Keratinocyte (primary cell): ENCODE data around the gene ATRAID. TPM values are rescaled to one million over a fixed set of nuclear protein-coding genes. Genes with fewer than 3 reads are reported as not detected.

Source experiments
- DNase-seq: peaks from one replicate; pipeline ENCODE4 v3.0.0-alpha.2; 2011; ENCODE audit warnings: low read depth, missing footprints, low spot score
- FAIRE-seq: peaks from 2 replicates; lab custom pipeline; 2011; peaks lifted over from hg19 to GRCh38; lab: Jason Lieb, UNC
- H2AFZ ChIP-seq: 2 replicates; pipeline ENCODE4 v1.6.0; 2012; ENCODE audit warnings: low read length, control low read depth, inconsistent platforms; ENCODE audit not compliant: control insufficient read depth
- H3K27ac ChIP-seq: 2 replicates; pipeline ENCODE4 v1.5.1; 2011; ENCODE audit warnings: low read length; ENCODE audit not compliant: control insufficient read depth, insufficient read depth
- H3K27me3 ChIP-seq: 3 replicates; pipeline ENCODE4 v1.6.0; 2011; ENCODE audit warnings: low read length; ENCODE audit not compliant: control insufficient read depth, insufficient read depth; ENCODE audit errors: extremely low read depth
- H3K36me3 ChIP-seq, 2 experiments: 2 replicates in 1 of 2; 3 replicates in 1 of 2; pipeline ENCODE4 v1.5.1; 2011; ENCODE audit warnings: low read length in 2 of 2, mild to moderate bottlenecking in 1 of 2; ENCODE audit not compliant: control insufficient read depth in 2 of 2, insufficient read depth in 2 of 2; ENCODE audit errors: extremely low read depth in 1 of 2
- H3K4me1 ChIP-seq: 3 replicates; pipeline ENCODE4 v1.5.1; 2011; ENCODE audit warnings: low read length; ENCODE audit not compliant: control insufficient read depth, insufficient read depth; ENCODE audit errors: extremely low read depth
- H3K4me2 ChIP-seq: 3 replicates; pipeline ENCODE4 v1.6.0; 2011; ENCODE audit warnings: low read depth, low read length; ENCODE audit not compliant: control insufficient read depth, insufficient read depth; ENCODE audit errors: extremely low read depth
- H3K4me3 ChIP-seq, 3 experiments: fragments of 200-600 bp in 1 of 3; sonication (generic) in 1 of 3; 2 replicates in 2 of 3; 3 replicates in 1 of 3; pipeline ENCODE4 v1.5.1; 2011 to 2016; ENCODE audit warnings: low read length in 3 of 3, mild to moderate bottlenecking in 3 of 3, control low read depth in 2 of 3, inconsistent platforms in 1 of 3, low read depth in 1 of 3, mixed read lengths in 1 of 3, mixed run types in 1 of 3, moderate library complexity in 1 of 3; ENCODE audit not compliant: control insufficient read depth in 2 of 3, insufficient read depth in 2 of 3; ENCODE audit errors: extremely low read depth in 1 of 3
- H3K79me2 ChIP-seq: 2 replicates; pipeline ENCODE4 v1.6.0; 2012; ENCODE audit warnings: low read length; ENCODE audit not compliant: control insufficient read depth, insufficient read depth
- H3K9ac ChIP-seq: 3 replicates; pipeline ENCODE4 v1.6.0; 2011; ENCODE audit warnings: low read length; ENCODE audit not compliant: control insufficient read depth, insufficient read depth; ENCODE audit errors: extremely low read depth
- H3K9me1 ChIP-seq: 3 replicates; pipeline ENCODE4 v1.6.0; 2011; ENCODE audit warnings: low read length; ENCODE audit not compliant: control insufficient read depth, insufficient read depth; ENCODE audit errors: extremely low read depth
- H3K9me3 ChIP-seq: 2 replicates; pipeline ENCODE4 v1.5.1; 2012; ENCODE audit warnings: low read depth, low read length; ENCODE audit not compliant: control insufficient read depth
- H4K20me1 ChIP-seq: 3 replicates; pipeline ENCODE4 v1.6.0; 2011; ENCODE audit warnings: low read length; ENCODE audit not compliant: control insufficient read depth, insufficient read depth; ENCODE audit errors: extremely low read depth
- EZH2 ChIP-seq: IDR thresholded peaks from one replicate; pipeline ENCODE4 v1.6.1; 2012; ENCODE audit warnings: inconsistent platforms, mild to moderate bottlenecking, low read length, moderate library complexity
- dilution Hi-C: fragments of 300-500 bp; cut with MboI; formaldehyde crosslinking; loops from one replicate; pipeline ENCODE4 v1.7.0; 2020; ENCODE audit warnings: low sequenced_read_pairs; ENCODE audit not compliant: extremely low pct_ligation_motif_present
- polyA plus RNA-seq, 5 experiments: library from polyadenylated mRNA; depleted of rRNA in 3 of 5; stranded (reverse) in 3 of 5; stranded (forward) in 1 of 5; unstranded in 1 of 5; fragments of >200 nt; gene quantifications; 1 replicate in 1 of 5; 2 replicates in 3 of 5; 3 replicates in 1 of 5; pipeline versions ENCODE4 v1.2.1 to v1.2.3, GENCODE V29; 2011 to 2012; ENCODE audit warnings: missing spikeins in 2 of 5, low read depth in 1 of 5, low replicate concordance in 1 of 5
- TF ChIP-seq, protein P1 (sequence below), 3 experiments: IDR thresholded peaks in 1 of 3; conservative IDR thresholded peaks in 1 of 3; optimal IDR thresholded peaks in 1 of 3; 2 replicates in 2 of 3; 3 replicates in 1 of 3; pipeline versions ENCODE3 to v1.5.1; 2011; ENCODE audit warnings: low read length in 3 of 3, mild to moderate bottlenecking in 3 of 3, moderate library complexity in 2 of 3, control low read depth in 1 of 3, inconsistent platforms in 1 of 3; ENCODE audit not compliant: insufficient read depth in 2 of 3; ENCODE audit errors: extremely low read depth in 1 of 3

Gene ATRAID
- polyA plus RNA-seq, 1 donor (not counting 4 experiments of a cell fraction or from before 2014, with no cell fraction given): 154 TPM

DNA sequence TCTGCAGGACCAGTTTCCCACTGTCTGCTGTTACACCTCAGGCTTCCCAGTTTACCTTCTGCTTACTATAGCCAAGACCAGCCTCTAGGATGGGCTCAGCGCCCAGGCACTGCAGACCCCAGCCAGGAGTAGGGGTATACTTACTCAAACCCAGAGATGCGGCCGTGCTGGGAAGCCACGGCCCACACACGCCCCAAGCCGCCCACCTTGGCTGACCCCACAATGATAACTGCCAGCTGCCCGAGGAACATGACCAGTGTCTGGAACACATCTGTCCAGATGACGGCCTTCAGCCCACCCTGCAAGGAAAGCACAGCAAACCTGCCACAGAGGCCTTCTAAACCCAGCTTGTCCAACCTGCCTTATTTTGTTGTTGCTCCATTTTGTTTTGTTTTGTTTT lies 6.6 kb upstream of the ATRAID start:
- Histone ChIP-seq H3K27ac (no peak overlapping the region), H3K4me3 (no peak overlapping the region), H2AFZ (no peak overlapping the region), H3K9me3 (no peaks in the 10 kb centered on the region), H4K20me1 (no peaks in the 10 kb centered on the region), H3K36me3 (peaks cover 38 to 58% of the 10 kb centered on the region in 2 experiments), H3K27me3 (no peaks in the 10 kb centered on the region), H3K4me1 (peaks cover 4% of the 10 kb centered on the region), H3K9me1 (no peaks in the 10 kb centered on the region), H3K9ac (no peak overlapping the region), H3K79me2 (no peaks in the 10 kb centered on the region), H3K4me2 (no peak overlapping the region)
- TF ChIP-seq, protein P1, sequence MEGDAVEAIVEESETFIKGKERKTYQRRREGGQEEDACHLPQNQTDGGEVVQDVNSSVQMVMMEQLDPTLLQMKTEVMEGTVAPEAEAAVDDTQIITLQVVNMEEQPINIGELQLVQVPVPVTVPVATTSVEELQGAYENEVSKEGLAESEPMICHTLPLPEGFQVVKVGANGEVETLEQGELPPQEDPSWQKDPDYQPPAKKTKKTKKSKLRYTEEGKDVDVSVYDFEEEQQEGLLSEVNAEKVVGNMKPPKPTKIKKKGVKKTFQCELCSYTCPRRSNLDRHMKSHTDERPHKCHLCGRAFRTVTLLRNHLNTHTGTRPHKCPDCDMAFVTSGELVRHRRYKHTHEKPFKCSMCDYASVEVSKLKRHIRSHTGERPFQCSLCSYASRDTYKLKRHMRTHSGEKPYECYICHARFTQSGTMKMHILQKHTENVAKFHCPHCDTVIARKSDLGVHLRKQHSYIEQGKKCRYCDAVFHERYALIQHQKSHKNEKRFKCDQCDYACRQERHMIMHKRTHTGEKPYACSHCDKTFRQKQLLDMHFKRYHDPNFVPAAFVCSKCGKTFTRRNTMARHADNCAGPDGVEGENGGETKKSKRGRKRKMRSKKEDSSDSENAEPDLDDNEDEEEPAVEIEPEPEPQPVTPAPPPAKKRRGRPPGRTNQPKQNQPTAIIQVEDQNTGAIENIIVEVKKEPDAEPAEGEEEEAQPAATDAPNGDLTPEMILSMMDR (optimal IDR thresholded peaks at IDR 0.05 in 1 of 3, IDR thresholded peaks at IDR 0.05 in 1 of 3, conservative IDR thresholded peaks at IDR 0.05 in 1 of 3; ENCODE audit: extremely low read depth in 1 of 3, insufficient read depth in 2 of 3, low read length in 3 of 3): no peak
- no peak for TF ChIP-seq EZH2
- dilution Hi-C loops: no loop called here
- FAIRE-seq (no peak), DNase-seq (no peak)

DNA sequence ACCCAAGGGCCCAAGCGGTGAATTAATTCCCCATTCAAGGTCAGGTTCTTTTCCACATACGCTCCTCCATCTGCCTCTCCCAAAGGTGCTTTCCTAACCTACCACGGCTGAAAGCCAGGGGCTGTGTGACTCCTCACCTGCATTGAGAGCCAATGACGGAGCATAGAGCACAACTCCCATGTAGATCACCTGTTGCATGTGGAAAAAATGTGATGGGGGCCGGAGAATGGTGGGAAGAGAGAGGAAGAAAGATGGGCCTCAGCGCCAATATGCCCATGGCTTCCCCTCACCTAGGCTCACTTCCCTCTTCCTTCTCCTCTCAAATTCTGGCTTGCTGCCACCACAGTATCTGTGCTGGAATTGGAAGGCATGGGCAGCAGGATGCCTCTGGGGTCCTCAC lies 5.5 kb upstream of the ATRAID start:
- H3K9me1 ChIP-seq: no peaks in the 10 kb centered on the region
- peaks cover 10% of the 10 kb centered on the region for H3K4me1 ChIP-seq
- dilution Hi-C loops: no loop called here
- no peak overlapping the region for H3K27ac ChIP-seq
- DNase-seq: no peak
- H3K79me2 ChIP-seq: no peaks in the 10 kb centered on the region
- H3K4me2 ChIP-seq: no peak overlapping the region
- no peaks in the 10 kb centered on the region for H3K9me3 ChIP-seq
- H3K9ac ChIP-seq: no peak overlapping the region
- H2AFZ ChIP-seq: no peak overlapping the region
- TF ChIP-seq, protein P1 (optimal IDR thresholded peaks at IDR 0.05 in 1 of 3, IDR thresholded peaks at IDR 0.05 in 1 of 3, conservative IDR thresholded peaks at IDR 0.05 in 1 of 3; ENCODE audit: extremely low read depth in 1 of 3, insufficient read depth in 2 of 3, low read length in 3 of 3): no peak
- TF ChIP-seq EZH2: no peak
- FAIRE-seq: no peak
- no peak overlapping the region for H3K4me3 ChIP-seq
- H4K20me1 ChIP-seq: no peaks in the 10 kb centered on the region
- H3K36me3 ChIP-seq: peaks cover 38 to 56% of the 10 kb centered on the region in 2 experiments
- no peaks in the 10 kb centered on the region for H3K27me3 ChIP-seq
